Uterus (tissue), 2 donors: ENCODE data around the gene CAPN9.

Source experiments
- POLR2A ChIP-seq, 2 donors: fragments of 450-650 bp; IDR thresholded peaks; one replicate each; pipeline ENCODE4 v1.6.1; 2016; ENCODE audit warnings: antibody characterized with exemption in 2 of 2, mild to moderate bottlenecking in 1 of 2, moderate library complexity in 1 of 2
- TF ChIP-seq, protein P1 (sequence below), 4 experiments: fragments of 200-600 bp in 2 of 4; fragments of 450-650 bp in 2 of 4; sonication (generic) in 2 of 4; IDR thresholded peaks; one replicate each; pipeline ENCODE4 v1.5.1; 2016 to 2019; ENCODE audit warnings: antibody characterized with exemption in 4 of 4, mild to moderate bottlenecking in 2 of 4, moderate library complexity in 1 of 4

DNA sequence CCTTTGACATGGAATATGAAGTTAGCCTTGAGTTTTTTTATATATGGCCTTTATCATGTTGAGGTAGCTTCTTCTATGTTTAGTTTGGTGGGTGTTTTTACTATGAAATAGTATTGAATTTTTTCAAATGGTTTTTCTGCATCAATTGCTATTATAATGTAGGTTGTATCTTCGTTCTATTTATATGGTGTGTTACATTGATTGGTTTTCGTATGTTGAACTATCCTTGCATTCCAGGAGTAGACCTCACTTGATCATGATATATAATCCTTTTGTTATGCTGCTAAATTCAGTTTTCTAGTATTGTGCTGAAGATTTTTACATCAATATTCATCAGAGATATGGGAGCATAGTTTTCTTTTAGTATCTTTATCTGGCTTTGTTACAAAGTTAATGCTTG lies 65.4 kb downstream of the CAPN9 start:
- TF ChIP-seq, protein P1, sequence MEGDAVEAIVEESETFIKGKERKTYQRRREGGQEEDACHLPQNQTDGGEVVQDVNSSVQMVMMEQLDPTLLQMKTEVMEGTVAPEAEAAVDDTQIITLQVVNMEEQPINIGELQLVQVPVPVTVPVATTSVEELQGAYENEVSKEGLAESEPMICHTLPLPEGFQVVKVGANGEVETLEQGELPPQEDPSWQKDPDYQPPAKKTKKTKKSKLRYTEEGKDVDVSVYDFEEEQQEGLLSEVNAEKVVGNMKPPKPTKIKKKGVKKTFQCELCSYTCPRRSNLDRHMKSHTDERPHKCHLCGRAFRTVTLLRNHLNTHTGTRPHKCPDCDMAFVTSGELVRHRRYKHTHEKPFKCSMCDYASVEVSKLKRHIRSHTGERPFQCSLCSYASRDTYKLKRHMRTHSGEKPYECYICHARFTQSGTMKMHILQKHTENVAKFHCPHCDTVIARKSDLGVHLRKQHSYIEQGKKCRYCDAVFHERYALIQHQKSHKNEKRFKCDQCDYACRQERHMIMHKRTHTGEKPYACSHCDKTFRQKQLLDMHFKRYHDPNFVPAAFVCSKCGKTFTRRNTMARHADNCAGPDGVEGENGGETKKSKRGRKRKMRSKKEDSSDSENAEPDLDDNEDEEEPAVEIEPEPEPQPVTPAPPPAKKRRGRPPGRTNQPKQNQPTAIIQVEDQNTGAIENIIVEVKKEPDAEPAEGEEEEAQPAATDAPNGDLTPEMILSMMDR (IDR thresholded peaks at IDR 0.05) = no peak
- no peak for TF ChIP-seq POLR2A (IDR thresholded peaks at IDR 0.05)
